Neural progenitor cell (in vitro differentiated cells): ENCODE data around the gene SFSWAP.

Source experiments
- EZH2phosphoT487 ChIP-seq: fragments of 200-600 bp; sonication (generic); IDR thresholded peaks from 2 replicates; pipeline ENCODE4 v1.6.1; 2017; ENCODE audit warnings: antibody characterized with exemption
- TF ChIP-seq, protein P1 (sequence below): fragments of 200-600 bp; sonication (generic); IDR thresholded peaks from 2 replicates; pipeline ENCODE4 v1.5.1; 2017; ENCODE audit warnings: antibody characterized with exemption, mild to moderate bottlenecking

DNA sequence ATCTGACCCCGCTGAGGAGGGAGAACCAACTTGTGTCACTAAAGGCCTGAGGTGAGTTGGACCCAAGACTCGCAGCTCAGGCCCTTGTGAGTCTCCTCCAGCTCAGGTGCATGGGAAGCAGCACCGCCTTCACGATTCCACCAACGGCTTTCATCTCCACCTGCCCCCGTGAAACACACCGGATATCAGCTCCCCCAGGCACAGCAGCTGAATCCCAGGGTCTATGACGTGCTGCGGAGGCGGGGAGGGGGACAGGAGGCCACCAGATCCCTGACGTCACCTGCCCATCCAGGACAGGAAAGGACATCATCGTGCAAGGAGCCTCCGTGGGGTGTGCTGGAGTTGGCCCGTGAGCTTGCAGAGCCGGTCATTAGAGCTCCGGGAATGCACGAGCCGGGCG lies 18.5 kb upstream of the SFSWAP start:
- TF ChIP-seq, protein P1, sequence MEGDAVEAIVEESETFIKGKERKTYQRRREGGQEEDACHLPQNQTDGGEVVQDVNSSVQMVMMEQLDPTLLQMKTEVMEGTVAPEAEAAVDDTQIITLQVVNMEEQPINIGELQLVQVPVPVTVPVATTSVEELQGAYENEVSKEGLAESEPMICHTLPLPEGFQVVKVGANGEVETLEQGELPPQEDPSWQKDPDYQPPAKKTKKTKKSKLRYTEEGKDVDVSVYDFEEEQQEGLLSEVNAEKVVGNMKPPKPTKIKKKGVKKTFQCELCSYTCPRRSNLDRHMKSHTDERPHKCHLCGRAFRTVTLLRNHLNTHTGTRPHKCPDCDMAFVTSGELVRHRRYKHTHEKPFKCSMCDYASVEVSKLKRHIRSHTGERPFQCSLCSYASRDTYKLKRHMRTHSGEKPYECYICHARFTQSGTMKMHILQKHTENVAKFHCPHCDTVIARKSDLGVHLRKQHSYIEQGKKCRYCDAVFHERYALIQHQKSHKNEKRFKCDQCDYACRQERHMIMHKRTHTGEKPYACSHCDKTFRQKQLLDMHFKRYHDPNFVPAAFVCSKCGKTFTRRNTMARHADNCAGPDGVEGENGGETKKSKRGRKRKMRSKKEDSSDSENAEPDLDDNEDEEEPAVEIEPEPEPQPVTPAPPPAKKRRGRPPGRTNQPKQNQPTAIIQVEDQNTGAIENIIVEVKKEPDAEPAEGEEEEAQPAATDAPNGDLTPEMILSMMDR: no peak
- TF ChIP-seq EZH2phosphoT487: no peak
